HG03460 (cell line): ENCODE results near the gene TMPRSS11F.
"Not testable (repeated sequence)": the region's sequence is repeated elsewhere in the genome, so short reads cannot be mapped to it uniquely, and the experiment has no call there.

Experiments
- ATAC-seq: cut with Tn5 transposase; IDR thresholded peaks from one replicate; pipeline ENCODE4 v1.9.1; 2021; ENCODE audit not compliant: unreplicated experiment

Gene TMPRSS11F

DNA sequence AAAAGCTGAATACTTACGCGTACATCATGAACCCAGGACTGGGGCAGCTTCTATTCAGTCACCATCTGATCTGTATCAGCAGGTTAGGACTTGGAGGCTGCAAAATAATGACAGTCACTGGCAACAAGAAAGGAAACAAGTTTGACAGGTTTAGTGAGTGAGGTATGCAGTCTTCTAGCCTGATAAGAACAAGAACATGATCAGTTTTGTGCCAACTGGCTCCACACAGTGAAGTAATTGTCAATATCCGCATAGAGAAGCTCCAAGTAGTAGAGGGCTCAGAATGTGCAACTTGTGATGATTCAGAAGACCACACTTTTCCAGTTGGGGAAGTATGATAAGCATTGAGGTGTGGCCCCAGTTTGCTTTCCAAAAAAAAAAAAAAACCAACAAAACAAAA is at the start of gene TMPRSS11F:
Gene TMPRSS11F (minus strand): TSS at position 77 of the 400 bp plus-strand sequence. CDS start 49 bp downstream, at position 28.
- no peak for ATAC-seq

DNA sequence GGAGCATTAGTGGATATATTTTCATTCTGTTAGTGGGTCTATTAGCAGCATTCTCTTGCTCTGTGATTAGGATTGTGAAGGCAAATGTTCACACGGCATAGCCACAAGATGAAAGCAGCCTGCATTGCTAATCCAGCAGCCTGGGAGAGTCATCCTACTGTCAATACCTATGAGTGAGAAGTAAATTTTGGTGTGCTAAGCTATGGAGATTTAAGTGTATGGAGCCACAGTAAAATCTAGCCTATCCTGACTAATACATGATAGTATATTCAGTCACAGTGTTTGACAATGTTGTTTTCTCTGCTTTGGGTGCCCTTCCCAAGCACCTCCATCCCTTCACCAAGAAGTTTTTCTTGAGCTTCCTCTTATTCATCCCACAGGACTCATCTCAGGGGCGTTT is 47.2 kb upstream of the TMPRSS11F start:
- ATAC-seq = no peak

DNA sequence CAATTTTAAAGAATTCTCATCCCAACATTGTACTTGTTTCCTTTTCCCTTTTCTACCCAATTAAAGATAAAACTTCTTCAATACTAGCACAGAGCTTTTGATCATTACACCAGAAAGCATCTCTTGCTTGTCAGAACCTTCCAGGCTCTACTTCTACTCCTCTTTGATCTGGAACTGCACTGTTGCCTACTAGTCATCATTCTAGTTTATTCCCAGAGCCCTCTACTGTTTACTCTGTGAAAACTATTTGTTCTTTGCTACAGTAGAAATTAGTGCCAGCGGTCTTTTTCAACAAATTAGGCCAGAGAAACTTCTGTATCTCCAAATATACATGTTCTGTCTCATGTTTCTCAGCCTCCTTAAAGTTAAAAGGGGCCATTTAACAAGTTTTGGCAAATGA is 46.8 kb upstream of the TMPRSS11F start:
- ATAC-seq = no peak

DNA sequence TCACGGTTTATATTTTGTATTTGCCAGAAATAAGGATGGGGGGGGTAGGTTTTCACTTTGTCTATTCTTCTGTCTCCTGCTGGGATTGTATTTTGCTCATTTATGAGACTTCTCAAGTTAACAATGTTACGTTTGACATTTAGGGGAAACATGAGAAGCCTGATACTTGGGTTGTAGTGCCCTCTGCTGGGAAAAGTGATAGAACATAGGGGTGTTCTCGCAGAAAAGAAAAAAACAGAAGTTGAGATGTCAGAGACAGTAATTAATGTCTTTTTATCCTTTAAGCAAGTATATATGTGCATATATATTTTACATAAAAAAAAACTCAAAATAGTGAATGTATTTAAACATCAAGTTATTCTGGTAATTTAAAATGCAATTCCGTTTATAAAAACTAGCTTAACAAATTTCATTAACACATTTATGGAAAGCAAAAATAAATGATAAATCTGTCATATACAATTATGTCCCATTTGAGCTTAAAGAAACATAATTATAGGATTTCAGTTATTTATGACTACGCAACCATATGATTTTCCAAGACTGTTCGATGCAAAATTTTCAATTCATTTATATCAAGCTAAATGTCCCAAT is 46.0 kb upstream of the TMPRSS11F start:
- ATAC-seq = no peak

DNA sequence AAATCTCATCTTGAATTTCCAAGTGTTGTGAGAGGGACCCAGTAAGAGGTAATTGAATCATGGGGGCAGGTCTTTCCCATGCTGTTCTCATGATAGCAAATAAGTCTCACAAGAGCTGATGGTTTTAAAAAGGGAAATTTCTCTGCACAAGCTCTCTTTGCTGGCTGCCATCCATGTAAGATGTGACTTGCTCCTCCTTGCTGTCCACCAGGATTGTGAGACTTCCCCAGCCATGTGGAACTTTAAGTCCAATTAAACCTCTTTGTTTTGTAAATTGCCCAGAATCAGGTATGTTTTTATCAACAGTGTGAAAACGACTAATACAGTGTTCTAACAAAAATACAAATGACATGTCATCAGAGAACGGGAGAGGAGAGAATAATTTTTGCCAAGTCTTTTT is 44.7 kb upstream of the TMPRSS11F start:
- ATAC-seq = not testable (repeated sequence)

DNA sequence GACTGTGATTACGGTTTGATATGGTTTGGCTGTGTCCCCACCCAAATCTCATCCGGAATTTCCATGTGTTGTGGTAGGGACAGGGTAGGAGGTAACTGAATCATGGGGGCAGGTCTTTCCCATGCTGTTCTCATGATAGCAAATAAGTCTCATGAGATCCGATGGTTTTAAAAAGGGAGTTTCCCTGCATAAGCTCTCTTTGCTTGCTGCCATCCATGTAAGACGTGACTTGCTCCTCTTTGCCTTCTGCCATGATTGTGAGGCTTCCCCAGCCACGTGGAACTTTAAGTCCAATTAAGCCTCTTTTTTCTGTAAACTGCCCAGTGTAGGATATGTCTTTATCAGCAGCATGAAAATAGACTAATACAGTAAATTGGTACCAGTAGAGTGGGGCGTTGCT is 42.5 kb upstream of the TMPRSS11F start:
- not testable (repeated sequence) for ATAC-seq

DNA sequence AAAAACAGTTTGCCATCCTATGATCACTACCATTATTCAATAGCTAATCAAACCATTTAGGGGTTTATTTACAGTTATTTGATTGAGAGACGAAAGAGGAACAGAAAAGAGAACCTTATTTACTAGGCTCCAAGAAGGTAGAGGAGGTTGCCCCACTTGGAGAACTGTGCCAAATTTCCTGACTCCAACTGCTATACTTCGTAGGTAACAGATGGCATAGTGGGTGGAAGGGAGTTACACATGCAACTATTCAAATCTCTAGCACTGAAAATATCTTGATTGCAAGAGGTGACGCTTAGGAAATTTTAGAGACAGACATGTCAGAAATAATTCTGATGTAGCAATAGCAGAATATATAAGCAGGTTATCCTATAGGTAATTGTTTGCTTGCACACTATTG is 38.0 kb upstream of the TMPRSS11F start:
- no peak for ATAC-seq

DNA sequence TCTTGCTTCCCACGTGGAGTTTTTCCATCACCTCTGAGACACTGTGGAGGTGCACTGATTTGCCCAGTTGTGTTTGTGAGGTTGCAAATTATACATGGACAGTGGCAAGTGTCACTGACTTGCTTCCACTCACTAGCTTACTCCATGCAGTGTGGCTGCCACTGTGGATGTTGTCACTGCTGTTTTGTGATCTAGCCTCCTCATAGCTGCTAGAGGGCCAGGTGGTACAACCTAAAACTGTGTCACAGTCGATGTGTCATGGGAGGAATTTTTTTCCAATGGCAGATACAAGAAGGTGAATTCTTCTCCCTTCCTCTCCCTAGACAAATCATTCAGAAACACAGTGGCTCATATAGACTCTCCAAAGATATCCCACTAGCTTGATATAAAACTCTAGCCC is 37.5 kb upstream of the TMPRSS11F start:
- no peak for ATAC-seq

DNA sequence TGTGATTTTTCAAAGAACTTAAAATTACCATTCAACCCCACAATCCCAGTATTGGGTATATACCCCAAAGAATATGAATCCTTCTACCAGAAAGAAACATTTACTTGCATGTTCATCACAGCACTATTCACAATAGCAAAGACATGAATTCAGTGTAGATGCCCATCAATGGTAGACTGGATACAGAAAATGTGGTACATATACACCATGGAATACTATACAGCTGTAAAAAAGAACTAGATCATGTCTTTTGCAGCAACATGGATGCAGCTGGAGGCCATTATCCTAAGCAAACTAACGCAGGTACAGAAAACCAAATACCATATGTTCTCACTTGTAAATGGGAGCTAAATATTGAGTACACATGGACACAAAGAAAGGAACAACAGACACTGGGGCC is 34.1 kb upstream of the TMPRSS11F start:
- no peak for ATAC-seq

DNA sequence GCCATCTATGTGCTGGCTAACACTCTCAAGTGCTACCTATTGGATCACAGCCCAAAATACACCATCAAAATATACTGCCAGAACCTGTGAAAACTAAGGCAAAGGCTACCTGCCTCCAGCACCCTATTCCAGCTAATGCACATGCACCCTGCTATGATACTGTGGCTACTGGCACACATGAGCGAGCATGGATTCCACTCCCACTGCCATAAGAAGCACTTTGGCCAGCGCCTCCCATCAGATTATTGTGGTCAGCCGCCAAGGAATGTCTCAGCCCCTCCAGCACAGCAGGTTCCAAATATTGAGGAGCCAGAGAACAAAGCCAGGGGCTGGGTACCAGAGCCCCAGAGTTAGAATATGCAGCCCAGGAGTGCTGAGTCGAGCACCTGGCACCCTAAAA is 32.5 kb upstream of the TMPRSS11F start:
- no peak for ATAC-seq

DNA sequence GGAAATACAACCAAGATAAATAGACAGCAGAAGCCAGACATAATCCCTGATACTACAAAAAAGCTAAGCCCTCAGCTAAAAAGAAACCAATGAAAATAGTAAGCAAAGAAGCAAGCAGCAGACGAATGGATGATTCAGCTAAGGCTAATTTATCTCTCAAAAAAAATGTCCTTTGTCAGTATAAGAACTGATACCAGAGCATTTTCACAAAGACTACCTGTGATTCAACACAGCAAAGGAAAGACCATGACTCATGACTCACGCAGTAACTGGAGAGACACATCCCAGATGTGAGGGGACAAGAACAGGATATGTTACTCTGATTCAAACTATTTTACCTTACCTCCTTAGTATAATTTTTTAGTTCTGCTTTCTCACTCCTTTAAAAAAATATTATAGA is 22.7 kb upstream of the TMPRSS11F start:
- no peak for ATAC-seq

DNA sequence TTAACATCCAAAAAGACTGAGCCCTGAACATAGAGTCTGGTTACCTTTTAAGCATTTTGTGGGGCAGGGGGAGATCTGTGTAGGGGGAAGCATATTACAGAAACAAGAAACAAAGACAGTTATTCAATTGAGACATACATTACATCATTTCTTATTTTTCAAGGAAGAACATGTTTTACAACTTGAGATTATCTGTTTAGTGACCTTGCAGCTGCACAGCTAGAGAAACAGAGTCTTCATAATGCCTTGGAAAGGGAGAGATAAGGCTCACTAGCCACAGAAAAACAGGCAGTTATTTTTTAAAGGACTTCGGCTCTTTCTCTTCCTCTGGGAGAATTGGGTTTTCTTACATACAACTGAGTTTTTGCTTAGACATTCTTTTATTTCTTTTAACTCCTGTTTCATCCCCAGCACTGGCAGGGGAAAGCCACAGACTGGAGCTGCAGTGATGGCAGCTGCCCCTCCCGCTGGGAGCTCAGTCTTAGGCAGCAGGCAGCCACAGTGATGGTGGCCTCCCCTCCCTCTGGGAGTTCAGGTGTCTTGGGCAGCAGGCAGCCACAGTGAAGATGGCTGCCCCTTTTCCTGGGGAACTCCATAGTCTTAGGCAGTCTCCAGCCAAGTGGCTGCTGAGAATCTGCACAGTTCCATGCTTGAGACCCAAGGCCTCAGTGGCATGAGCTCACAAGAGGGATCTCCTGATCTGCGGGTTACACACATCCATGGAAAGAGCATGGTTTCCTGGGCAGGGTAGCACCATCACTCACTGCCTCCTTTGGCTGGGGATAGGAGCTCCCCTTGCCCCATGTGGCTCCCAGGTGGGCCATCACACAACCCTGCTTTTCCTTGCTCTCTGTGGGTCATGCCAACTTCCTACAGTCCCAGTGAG is 19.4 kb upstream of the TMPRSS11F start:
- ATAC-seq = no peak

DNA sequence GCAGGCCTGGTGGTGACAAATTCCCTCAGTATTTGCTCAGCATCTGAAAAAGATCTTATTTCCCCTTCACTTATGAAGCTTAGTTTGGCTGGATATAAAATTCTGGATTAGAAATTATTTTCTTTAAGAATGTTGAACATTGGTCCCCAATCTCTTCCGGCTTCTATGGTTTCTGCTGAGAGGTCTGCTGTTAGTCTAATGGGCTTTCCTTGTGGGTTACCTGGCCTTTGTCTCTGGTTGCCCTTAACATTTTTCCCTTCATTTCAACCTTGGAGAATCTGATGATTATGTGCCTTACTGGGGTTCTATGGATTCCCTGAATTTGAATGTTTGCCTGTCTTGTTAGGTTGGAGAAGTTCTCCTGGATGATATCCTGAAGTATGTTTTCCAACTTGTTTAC is 17.4 kb upstream of the TMPRSS11F start:
- ATAC-seq = no peak

DNA sequence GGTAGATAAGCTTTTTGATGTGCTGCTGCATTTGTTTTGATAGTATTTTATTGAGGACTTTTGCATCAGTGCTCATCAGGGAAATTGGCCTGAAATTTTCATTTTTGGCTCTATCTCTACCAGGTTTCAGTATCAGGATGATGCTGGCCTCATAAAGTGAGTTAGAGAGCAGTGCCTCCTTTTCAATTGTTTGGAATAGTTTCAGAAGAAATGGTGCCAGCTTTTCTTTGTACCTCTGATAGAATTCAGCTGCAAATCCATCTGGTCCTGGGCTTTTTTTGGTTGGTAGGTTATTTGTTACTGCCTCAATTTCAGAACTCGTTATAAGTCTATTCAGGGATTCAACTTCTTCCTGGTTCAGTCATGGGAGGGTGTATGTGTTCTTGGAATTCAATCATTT is 15.6 kb upstream of the TMPRSS11F start:
- ATAC-seq = no peak

DNA sequence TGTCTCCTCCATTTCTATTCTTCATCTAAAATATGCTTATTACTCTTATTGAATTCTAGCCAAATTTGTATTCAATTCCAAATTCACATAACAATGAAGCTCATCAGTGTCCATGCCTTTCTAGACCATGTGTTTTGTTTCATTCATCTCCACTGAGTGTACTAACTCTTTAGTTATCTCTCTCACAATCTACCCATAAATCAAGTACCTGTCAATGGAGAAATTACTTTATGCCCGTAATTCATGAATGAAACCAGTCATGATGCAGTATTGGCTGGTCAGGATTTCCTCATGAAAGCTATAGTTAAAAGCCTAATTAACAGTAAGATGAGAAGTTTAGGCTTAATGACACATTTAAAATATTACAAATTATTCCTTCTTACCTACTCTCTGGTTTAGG is 12.2 kb upstream of the TMPRSS11F start:
- ATAC-seq = no peak

DNA sequence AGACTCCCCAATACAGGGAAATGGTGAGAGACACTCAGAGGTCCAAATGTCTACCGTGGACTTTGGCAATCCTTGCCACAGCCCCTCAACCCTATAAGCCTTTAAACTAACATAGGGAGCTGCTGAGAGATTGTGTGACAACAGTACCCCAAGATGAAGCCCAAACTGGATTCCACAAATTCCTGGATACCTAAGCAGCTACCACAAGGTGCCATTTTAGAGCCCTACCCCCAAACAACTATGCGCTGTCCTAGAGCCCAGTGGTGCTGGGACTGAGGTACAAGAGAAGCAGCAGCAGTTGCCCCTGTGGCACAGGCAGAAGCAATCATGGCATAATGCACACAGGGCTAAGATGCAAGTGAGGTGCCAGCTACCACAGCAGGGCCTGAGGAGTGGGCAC is 2.7 kb upstream of the TMPRSS11F start:
- no peak for ATAC-seq

DNA sequence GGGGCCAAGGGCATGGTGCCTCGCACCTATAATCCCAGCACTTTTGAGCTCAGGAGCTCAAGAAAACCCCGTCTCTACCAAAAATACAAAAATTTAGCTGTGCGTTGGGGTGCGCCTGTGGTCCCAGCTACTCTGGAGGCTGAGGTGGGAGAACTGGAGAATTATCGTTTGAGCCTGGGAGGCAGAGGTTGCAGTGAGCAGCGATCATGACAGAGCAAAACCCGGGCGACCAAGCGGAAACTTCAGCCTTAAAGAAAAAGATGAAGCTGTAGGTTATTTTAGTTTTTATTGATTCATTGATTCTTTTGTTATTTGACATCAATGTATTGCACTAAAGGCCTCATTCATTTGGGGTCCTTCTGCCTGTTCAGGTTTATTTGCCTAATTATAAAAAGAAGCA is 5.4 kb downstream of the TMPRSS11F start:
- ATAC-seq = no peak

DNA sequence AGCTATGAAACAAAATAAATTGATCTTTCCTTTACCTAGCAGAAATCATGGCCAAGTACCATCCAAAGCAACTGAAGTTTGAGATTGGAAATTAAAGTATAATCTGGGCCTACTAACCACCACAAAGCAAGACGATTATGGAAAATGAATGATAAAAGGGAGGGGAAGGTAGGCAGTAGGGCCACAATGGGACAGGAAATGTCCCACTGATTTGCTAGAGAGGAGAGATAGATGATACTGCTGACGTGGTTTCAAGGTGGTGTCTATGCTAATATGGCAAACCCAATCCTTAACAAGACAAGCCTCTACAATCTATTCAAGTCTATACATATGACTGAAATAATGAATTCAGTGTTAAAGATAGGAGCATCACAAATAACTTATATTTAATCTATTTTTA is 6.1 kb downstream of the TMPRSS11F start:
- ATAC-seq = no peak

DNA sequence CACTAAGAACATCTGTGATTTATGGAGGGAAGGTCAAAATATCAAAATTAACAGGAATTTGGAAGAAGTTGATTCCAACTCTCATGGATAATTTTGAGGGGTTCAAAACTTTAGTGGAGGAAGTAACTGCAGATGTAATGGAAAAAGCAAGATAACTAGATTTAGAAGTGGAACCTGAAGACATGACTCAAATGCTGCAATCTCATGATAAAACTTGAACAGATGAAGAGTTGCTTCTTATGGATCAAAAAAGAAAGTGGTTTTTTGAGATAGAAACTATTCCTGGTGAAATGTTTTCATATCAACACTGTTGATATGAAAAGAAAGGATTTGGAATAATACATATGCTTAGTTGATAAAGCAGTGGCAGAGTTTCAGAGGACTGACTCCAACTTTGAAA is 9.7 kb downstream of the TMPRSS11F start:
- no peak for ATAC-seq

DNA sequence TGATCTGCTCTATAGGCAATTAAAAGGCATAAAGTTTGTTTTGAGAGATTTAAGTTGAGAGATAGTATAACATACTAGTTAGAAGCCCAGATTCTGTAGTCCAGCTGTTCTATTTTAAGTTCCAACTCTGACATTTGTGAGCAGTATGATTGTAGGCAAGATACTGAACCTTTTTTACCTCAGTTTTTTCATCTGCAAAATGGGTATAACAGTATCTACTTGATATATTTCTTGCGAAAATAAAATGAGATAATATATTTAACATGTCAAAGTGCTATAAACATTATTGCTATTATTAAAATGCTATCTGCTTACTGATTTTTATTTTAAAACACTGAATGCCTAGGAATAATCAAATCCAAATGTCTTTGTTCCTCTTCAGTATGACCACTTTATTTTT is 19.2 kb downstream of the TMPRSS11F start:
- no peak for ATAC-seq

DNA sequence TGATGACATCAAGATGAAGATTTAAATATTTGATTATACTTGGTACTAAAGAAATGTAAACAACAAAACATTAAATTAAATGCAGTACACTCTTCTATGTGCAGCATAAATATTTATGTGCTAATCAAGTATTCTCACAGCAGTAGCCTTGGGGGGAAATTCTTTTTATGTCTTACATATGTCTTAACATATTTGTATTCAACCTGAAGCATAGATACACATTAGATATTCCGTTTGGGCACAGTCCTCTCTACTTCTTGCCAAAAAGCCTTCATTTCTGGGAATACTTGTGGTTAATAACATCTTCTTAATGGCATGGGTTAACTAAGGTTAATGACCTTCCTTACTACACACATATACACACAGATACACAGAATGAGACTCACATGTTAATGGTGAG is 19.8 kb downstream of the TMPRSS11F start:
- no peak for ATAC-seq

DNA sequence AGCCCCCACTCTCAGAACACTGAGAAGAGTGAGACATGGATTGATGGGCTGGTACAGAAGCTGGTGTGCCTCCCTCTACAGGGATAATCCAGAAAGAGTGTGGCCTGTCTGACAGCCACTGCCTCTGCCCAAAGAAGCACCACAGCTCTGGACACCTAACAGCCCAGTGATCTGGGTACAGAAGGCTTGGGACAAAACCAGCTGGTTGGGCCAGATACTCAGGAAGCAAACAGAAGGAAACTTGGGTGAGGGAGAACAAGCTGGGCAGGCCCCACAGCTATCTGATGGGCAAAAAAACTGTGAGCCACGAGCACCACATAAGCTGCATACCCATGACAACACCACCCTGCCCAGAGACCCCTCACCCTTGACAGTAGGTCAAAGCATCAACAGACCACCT is 46.9 kb downstream of the TMPRSS11F start:
- ATAC-seq = no peak

DNA sequence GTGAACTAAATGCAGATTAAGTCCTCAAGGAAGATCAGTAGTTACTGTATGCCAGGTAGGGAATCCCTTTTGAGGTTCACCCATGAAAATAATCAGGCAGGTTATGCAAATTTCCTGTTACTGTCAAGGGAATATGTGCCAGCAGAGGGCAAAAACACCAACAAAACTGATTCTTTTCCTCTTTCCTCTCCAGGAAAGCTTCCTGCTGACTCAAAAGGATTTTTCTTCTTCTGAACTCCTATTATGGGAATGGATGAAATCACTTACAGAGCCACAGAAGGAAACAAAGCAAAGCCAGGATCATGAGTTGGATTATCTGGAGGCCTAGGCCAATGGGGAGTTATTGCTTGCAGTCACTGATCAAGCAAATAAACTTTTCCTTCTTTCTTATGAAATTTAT is 49.7 kb downstream of the TMPRSS11F start:
- ATAC-seq = no peak
